ENCODE data around the gene INPP5J. TPM values are rescaled to one million over a fixed set of nuclear protein-coding genes. Genes with fewer than 3 reads are reported as not detected.

INPP5J gene
- polyA plus RNA-seq, 1 donor (not counting 4 experiments of a cell fraction or from before 2014, with no cell fraction given), result 0.22 TPM

GRCh38 chr22:31103111-31103510 is 19.7 kb upstream of the INPP5J start:
- H3K4me2 ChIP-seq (ENCODE audit: control insufficient read depth, extremely low read depth, insufficient read depth, low read depth, low read length), result no peak overlapping the region
- TF ChIP-seq EZH2 (IDR thresholded peaks at IDR 0.05; ENCODE audit: low read length), result no peak
- no peak for TF ChIP-seq CTCF (optimal IDR thresholded peaks at IDR 0.05 in 1 of 3, IDR thresholded peaks at IDR 0.05 in 1 of 3, conservative IDR thresholded peaks at IDR 0.05 in 1 of 3; ENCODE audit: extremely low read depth in 1 of 3, insufficient read depth in 2 of 3, low read length in 3 of 3)
- H3K36me3 ChIP-seq (ENCODE audit: control insufficient read depth in 2 of 2, extremely low read depth in 1 of 2, insufficient read depth in 2 of 2, low read length in 2 of 2), result peaks cover 36 to 44% of the 10 kb centered on the region in 2 experiments
- peaks cover 18% of the 10 kb centered on the region for H4K20me1 ChIP-seq (ENCODE audit: control insufficient read depth, extremely low read depth, insufficient read depth, low read length)
- peaks cover 10% of the 10 kb centered on the region for H3K4me1 ChIP-seq (ENCODE audit: control insufficient read depth, extremely low read depth, insufficient read depth, low read length)
- no peaks in the 10 kb centered on the region for H3K79me2 ChIP-seq (ENCODE audit: control insufficient read depth, insufficient read depth, low read length)
- no peak overlapping the region for H2AFZ ChIP-seq (ENCODE audit: control insufficient read depth, low read length)
- no peak overlapping the region for H3K9ac ChIP-seq (ENCODE audit: control insufficient read depth, extremely low read depth, insufficient read depth, low read length)
- H3K4me3 ChIP-seq (ENCODE audit: control insufficient read depth in 2 of 3, extremely low read depth in 1 of 3, insufficient read depth in 2 of 3, low read depth in 1 of 3, low read length in 3 of 3), result no peak overlapping the region
- H3K27me3 ChIP-seq (ENCODE audit: control insufficient read depth, extremely low read depth, insufficient read depth, low read length), result no peaks in the 10 kb centered on the region
- H3K9me1 ChIP-seq (ENCODE audit: control insufficient read depth, extremely low read depth, insufficient read depth, low read length), result no peaks in the 10 kb centered on the region
- no peak for FAIRE-seq
- no peaks in the 10 kb centered on the region for H3K9me3 ChIP-seq (ENCODE audit: control insufficient read depth, low read depth, low read length)
- DNase-seq (ENCODE audit: low read depth, low spot score), result no peak
- dilution Hi-C loops (cut with MboI; ENCODE audit: extremely low pct_ligation_motif_present, low sequenced_read_pairs), result no loop called here
- no peak overlapping the region for H3K27ac ChIP-seq (ENCODE audit: control insufficient read depth, insufficient read depth, low read length)

- H3K4me3 ChIP-seq (ENCODE audit: control insufficient read depth in 2 of 3, extremely low read depth in 1 of 3, insufficient read depth in 2 of 3, low read depth in 1 of 3, low read length in 3 of 3), result no peak overlapping the region
- H3K4me1 ChIP-seq (ENCODE audit: control insufficient read depth, extremely low read depth, insufficient read depth, low read length), result peaks cover 10% of the 10 kb centered on the region
- no peaks in the 10 kb centered on the region for H3K79me2 ChIP-seq (ENCODE audit: control insufficient read depth, insufficient read depth, low read length)
- no peak overlapping the region for H3K4me2 ChIP-seq (ENCODE audit: control insufficient read depth, extremely low read depth, insufficient read depth, low read depth, low read length)
- TF ChIP-seq EZH2 (IDR thresholded peaks at IDR 0.05; ENCODE audit: low read length), result no peak
- no peak for TF ChIP-seq CTCF (optimal IDR thresholded peaks at IDR 0.05 in 1 of 3, IDR thresholded peaks at IDR 0.05 in 1 of 3, conservative IDR thresholded peaks at IDR 0.05 in 1 of 3; ENCODE audit: extremely low read depth in 1 of 3, insufficient read depth in 2 of 3, low read length in 3 of 3)
- DNase-seq (ENCODE audit: low read depth, low spot score) (no peak), FAIRE-seq (no peak)
- H3K9me3 ChIP-seq (ENCODE audit: control insufficient read depth, low read depth, low read length), result no peaks in the 10 kb centered on the region
- no peak overlapping the region for H3K27ac ChIP-seq (ENCODE audit: control insufficient read depth, insufficient read depth, low read length)
- peaks cover 16% of the 10 kb centered on the region for H4K20me1 ChIP-seq (ENCODE audit: control insufficient read depth, extremely low read depth, insufficient read depth, low read length)
- H3K27me3 ChIP-seq (ENCODE audit: control insufficient read depth, extremely low read depth, insufficient read depth, low read length), result no peaks in the 10 kb centered on the region
- no peak overlapping the region for H3K9ac ChIP-seq (ENCODE audit: control insufficient read depth, extremely low read depth, insufficient read depth, low read length)
- dilution Hi-C loops (cut with MboI; ENCODE audit: extremely low pct_ligation_motif_present, low sequenced_read_pairs), result no loop called here
- H3K36me3 ChIP-seq (ENCODE audit: control insufficient read depth in 2 of 2, extremely low read depth in 1 of 2, insufficient read depth in 2 of 2, low read length in 2 of 2), result peaks cover 30 to 42% of the 10 kb centered on the region in 2 experiments
- H3K9me1 ChIP-seq (ENCODE audit: control insufficient read depth, extremely low read depth, insufficient read depth, low read length), result no peaks in the 10 kb centered on the region
- H2AFZ ChIP-seq (ENCODE audit: control insufficient read depth, low read length), result no peak overlapping the region
Measured at GRCh38 chr22:31103899-31104694, 18.7 kb upstream of the INPP5J start.

All from keratinocyte (primary cell).